ENCODE measurements around the gene ADAMTS17.
A peak's percentile ranks its signal among the peaks of the same experiment; 100 is the strongest.

The ADAMTS17 gene

GRCh38 chr15:100338971-100339444 is 2.8 kb downstream of the ADAMTS17 start:
- peak; percentile 44 for TF ChIP-seq CTCF (conservative IDR thresholded peaks at IDR 0.05; ENCODE audit: low read length)
- H3K4me3 ChIP-seq (ENCODE audit: low read length) = no peak overlapping the region
- peak; percentile 38 for DNase-seq (ENCODE audit: low read depth)

- H3K4me3 ChIP-seq (ENCODE audit: low read length) = no peak overlapping the region
- no peak for TF ChIP-seq CTCF (conservative IDR thresholded peaks at IDR 0.05; ENCODE audit: low read length)
Observed at GRCh38 chr15:100338247-100338646, 3.5 kb downstream of the ADAMTS17 start.

GRCh38 chr15:100337096-100338044 is 4.4 kb downstream of the ADAMTS17 start:
- DNase-seq (ENCODE audit: low read depth) = no peak
- no peak overlapping the region for H3K4me3 ChIP-seq (ENCODE audit: low read length)
- no peak for TF ChIP-seq CTCF (conservative IDR thresholded peaks at IDR 0.05; ENCODE audit: low read length)

More at GRCh38 chr15:100338247-100338646, 3.5 kb downstream of the ADAMTS17 start:
- no peak for DNase-seq (ENCODE audit: low read depth)

- TF ChIP-seq CTCF (conservative IDR thresholded peaks at IDR 0.05; ENCODE audit: low read length) = no peak
- H3K4me3 ChIP-seq (ENCODE audit: low read length) = no peak overlapping the region
Observed at GRCh38 chr15:100336061-100336460, 5.7 kb downstream of the ADAMTS17 start.

GRCh38 chr15:100335335-100335999 is 6.3 kb downstream of the ADAMTS17 start:
- no peak for DNase-seq (ENCODE audit: low read depth)
- H3K4me3 ChIP-seq (ENCODE audit: low read length) = no peak overlapping the region
- no peak for TF ChIP-seq CTCF (conservative IDR thresholded peaks at IDR 0.05; ENCODE audit: low read length)

More at GRCh38 chr15:100336061-100336460, 5.7 kb downstream of the ADAMTS17 start:
- DNase-seq (ENCODE audit: low read depth) = no peak

- DNase-seq (ENCODE audit: low read depth) = no peak
- no peak for TF ChIP-seq CTCF (conservative IDR thresholded peaks at IDR 0.05; ENCODE audit: low read length)
- no peak overlapping the region for H3K4me3 ChIP-seq (ENCODE audit: low read length)
Observed at GRCh38 chr15:100334905-100335304, 6.9 kb downstream of the ADAMTS17 start.
